Stimulated activated naive CD8-positive, alpha-beta T cell treated with anti-CD3 and anti-CD28 coated beads, Interleukin-15, Interleukin-2, amounts not matched to agents 100 ng/mL and 50 ng/mL, for 24 hours (primary cell): ENCODE measurements around the gene SPOCK3.

Source experiments
- H3K27ac Mint-ChIP-seq: one replicate; pipeline ENCODE4 v1.8.0; 2021; ENCODE audit warnings: mild to moderate bottlenecking, mixed read lengths
- H3K27me3 Mint-ChIP-seq: one replicate; pipeline ENCODE4 v1.8.0; 2021; ENCODE audit warnings: mixed read lengths
- H3K36me3 Mint-ChIP-seq: one replicate; pipeline ENCODE4 v1.8.0; 2021; ENCODE audit warnings: low read depth, mixed read lengths
- H3K4me1 Mint-ChIP-seq: one replicate; pipeline ENCODE4 v1.8.0; 2021; ENCODE audit warnings: low read depth, mixed read lengths
- H3K4me3 Mint-ChIP-seq: one replicate; pipeline ENCODE4 v1.8.0; 2021; ENCODE audit warnings: mild to moderate bottlenecking, mixed read lengths
- H3K9me3 Mint-ChIP-seq: one replicate; pipeline ENCODE4 v1.8.0; 2021; ENCODE audit warnings: mixed read lengths

The SPOCK3 gene

DNA sequence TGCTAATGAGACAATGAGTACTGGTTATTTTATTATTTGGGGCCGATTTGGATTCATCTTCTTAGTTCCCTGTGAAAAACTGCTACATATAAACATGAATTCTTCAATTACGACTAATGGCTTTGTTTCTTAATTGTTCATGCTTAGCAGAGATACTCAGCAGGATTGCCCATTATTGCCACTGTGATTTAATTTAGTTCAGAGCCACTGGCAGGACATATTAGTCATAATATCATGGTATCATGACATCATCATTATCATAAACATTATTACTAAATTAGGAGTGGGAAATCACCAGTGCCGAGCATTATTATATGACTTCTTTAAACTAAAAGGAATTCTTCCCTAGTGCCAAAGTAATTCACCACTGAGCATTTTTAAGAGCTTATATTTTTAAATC lies 201.4 kb downstream of the SPOCK3 start:
- H3K4me1 Mint-ChIP-seq, result no peaks in the 10 kb centered on the region
- H3K27ac Mint-ChIP-seq, result no peak overlapping the region
- no peak overlapping the region for H3K4me3 Mint-ChIP-seq
- no peaks in the 10 kb centered on the region for H3K27me3 Mint-ChIP-seq
- peaks cover 3% of the 10 kb centered on the region for H3K9me3 Mint-ChIP-seq
- H3K36me3 Mint-ChIP-seq, result no peaks in the 10 kb centered on the region

DNA sequence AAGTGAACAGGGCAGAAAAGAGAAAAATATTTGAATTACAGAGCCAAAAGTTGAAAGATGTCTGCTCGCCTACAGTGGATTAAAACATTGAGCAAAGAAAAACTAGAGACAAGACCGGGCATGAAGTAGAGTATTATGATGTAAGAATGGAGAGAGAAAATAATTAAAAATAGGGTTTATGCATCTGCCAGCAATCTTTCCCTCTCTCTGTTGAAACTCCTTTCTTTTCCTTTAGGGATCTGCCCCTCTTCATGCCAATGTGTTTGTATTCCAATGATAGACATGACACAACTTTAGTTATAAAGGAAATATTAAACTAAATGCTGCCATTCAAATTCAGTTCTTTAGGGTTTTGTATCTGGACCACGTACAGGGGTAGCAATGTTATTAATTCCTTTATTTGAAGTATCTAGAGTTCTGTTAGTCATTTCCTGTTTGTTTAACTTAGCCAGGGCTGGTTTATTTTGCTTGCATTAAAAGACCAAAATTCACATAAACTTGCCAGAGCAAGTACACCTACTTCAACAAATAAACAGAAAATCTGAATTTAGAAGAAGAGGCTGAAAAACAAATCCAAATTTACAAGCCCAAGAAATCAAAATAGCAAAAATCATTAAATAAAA lies 202.6 kb downstream of the SPOCK3 start:
- Mint-ChIP-seq H3K27me3 (no peaks in the 10 kb centered on the region), H3K9me3 (no peaks in the 10 kb centered on the region), H3K36me3 (no peaks in the 10 kb centered on the region), H3K27ac (no peak overlapping the region), H3K4me1 (no peaks in the 10 kb centered on the region), H3K4me3 (no peak overlapping the region)

DNA sequence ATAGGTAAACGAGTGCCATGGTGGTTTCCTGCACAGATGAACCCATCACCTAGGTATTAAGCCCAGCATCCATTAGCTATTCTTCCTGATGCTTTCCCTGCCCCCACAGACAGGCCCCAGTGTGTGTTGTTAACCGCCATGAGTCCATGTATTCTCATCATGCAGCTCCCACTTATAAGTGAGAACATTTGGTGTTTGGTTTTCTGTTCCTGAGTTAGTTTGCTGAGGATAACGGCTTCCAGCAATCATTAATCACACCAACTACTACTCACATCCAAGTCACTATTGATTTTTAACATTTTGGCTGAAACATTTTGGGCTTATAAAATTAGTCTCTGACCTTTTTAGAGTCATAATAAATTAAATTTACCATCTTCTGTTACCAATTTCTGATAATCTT lies 205.3 kb downstream of the SPOCK3 start:
- no peak overlapping the region for H3K27ac Mint-ChIP-seq
- no peaks in the 10 kb centered on the region for H3K4me1 Mint-ChIP-seq
- no peaks in the 10 kb centered on the region for H3K27me3 Mint-ChIP-seq
- H3K9me3 Mint-ChIP-seq, result no peaks in the 10 kb centered on the region
- H3K36me3 Mint-ChIP-seq, result no peaks in the 10 kb centered on the region
- H3K4me3 Mint-ChIP-seq, result no peak overlapping the region

DNA sequence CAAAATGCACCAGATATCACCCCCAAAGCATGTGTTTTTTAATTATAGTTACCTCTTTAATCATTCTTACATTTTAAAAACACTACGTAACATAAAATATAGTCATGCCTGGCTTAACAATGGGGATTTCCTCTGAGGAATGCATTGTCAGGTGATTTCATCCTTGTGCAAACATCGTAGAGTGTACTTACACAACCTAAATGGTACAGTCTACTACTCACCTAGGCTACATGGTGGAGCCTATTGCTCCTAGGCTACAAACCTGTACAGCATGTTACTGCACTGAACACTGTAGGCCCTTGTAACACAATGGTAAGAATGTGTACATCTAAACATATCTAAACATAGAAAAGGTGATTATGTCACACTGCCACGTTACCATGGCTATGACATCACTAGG lies 208.6 kb downstream of the SPOCK3 start:
- Mint-ChIP-seq H3K27ac (no peak overlapping the region), H3K9me3 (no peaks in the 10 kb centered on the region), H3K36me3 (no peaks in the 10 kb centered on the region), H3K27me3 (no peaks in the 10 kb centered on the region), H3K4me3 (no peak overlapping the region), H3K4me1 (no peaks in the 10 kb centered on the region)

DNA sequence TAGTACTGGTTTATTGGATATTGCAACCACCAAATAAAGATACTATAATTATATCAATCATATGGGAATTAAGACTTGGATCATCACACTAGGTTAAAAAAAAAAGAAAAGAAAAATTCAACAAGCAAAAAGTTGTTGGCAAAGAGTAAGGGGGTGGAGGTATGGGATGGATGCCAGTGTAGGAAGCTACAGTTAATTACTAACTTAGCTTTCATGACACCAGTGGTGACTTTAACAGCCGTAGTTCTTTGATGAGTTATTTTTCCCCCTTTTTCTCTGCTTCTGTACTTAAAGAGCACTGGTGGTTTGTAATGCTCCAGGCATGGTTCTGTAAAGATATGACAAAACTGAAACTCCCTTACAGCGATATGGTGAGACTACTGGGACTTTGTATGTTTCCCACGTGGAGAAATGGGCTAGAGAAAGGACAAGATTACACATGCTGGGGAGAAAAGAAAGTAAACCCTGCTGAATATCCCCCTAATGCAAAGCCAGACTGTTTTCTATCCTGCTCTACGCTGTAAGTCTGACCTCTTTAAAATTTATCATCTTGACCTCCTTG lies 210.8 kb downstream of the SPOCK3 start:
- Mint-ChIP-seq H3K4me1 (no peaks in the 10 kb centered on the region), H3K27ac (no peak overlapping the region), H3K27me3 (no peaks in the 10 kb centered on the region), H3K36me3 (no peaks in the 10 kb centered on the region), H3K9me3 (no peaks in the 10 kb centered on the region), H3K4me3 (no peak overlapping the region)

DNA sequence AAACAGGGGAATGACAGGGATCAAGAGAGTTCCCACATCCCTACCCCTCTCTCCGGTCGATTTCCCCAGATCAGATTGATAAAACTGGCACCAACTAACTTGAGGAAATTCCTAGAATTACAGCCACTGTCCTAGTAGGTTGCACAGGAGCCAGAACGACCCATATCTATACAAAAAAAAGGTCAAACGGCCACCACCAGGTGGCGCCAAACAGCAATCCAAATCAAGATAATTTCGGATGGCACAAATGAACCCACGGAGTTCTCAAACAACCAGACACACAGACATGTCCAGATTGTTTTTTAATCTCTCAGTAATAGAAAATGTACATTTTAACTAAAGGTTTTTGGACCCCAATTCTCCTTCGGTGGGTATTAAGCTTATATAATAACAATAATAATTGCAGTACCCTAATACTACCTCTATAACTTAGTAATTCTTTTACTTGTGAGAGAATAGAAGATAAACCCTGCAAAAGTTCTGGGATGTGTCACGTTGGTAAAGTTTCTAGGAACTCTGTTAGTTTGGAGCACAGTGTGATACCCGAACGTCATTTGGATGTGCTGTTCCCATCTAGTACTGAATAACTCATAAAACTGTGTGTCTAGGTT lies 212.6 kb downstream of the SPOCK3 start:
- H3K36me3 Mint-ChIP-seq, result no peaks in the 10 kb centered on the region
- H3K9me3 Mint-ChIP-seq, result no peaks in the 10 kb centered on the region
- H3K27ac Mint-ChIP-seq, result no peak overlapping the region
- H3K4me1 Mint-ChIP-seq, result no peaks in the 10 kb centered on the region
- no peaks in the 10 kb centered on the region for H3K27me3 Mint-ChIP-seq
- H3K4me3 Mint-ChIP-seq, result no peak overlapping the region

DNA sequence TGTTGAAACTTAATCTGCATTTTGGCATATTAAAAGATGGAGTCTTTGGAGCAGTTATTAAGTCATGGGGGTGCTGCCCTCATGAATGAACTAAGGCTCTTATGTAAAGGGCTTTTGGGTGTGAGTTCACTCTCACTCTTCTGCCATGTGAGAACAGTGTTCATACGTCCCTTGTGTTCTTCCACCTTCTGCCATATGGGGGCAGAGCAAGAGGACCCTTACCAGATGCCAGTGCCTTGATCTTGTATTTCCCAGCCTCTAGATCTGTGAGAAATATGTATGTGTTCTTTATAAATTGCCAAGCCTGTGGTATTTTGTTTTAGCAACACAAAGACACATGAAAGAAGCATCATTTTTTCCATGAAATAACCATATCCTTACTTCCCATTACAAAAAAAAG lies 213.9 kb downstream of the SPOCK3 start:
- H3K36me3 Mint-ChIP-seq, result no peaks in the 10 kb centered on the region
- H3K4me3 Mint-ChIP-seq, result no peak overlapping the region
- H3K27me3 Mint-ChIP-seq, result no peaks in the 10 kb centered on the region
- no peaks in the 10 kb centered on the region for H3K9me3 Mint-ChIP-seq
- H3K27ac Mint-ChIP-seq, result no peak overlapping the region
- H3K4me1 Mint-ChIP-seq, result no peaks in the 10 kb centered on the region

DNA sequence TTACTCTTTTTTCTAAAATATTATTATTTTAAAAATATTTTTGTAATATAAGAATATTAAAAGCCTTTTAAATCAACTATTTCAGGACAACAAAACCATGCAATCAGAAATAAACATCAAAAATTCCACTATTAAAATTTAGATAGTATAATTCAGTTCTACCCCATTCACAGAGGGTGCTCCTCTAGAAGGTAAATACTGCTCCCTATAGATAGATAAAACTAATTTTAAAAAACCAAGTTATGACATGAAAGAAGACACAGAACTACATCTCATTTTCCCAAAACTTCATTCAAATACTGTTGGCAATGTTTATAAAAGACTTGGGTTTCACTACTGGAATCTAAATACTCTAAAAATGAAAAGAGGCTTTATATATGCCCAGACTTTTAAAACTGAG lies 219.3 kb downstream of the SPOCK3 start:
- no peaks in the 10 kb centered on the region for H3K27me3 Mint-ChIP-seq

DNA sequence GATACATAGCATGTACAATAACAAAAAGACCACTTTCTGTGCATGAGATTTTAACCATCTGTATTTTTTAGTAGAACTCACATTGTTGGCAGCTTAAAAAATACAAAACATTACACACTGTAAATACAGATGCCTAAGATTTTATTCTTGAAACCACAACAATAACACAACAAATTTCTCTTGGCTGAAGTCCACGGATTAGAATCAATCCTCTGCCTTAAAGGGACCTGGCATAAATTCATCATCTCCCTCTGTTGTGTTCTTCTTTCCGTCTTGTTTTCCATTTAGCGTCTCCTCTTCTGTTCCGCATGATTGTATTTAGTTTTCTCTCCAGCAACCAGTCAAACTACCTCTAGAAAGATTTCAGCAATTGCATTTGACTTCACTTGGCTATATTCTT lies 231.0 kb downstream of the SPOCK3 start:
- Mint-ChIP-seq H3K4me3 (no peak overlapping the region), H3K36me3 (no peaks in the 10 kb centered on the region), H3K27ac (no peak overlapping the region), H3K9me3 (no peaks in the 10 kb centered on the region), H3K4me1 (no peaks in the 10 kb centered on the region), H3K27me3 (no peaks in the 10 kb centered on the region)

More for the DNA sequence above, 219.3 kb downstream of the SPOCK3 start:
- Mint-ChIP-seq H3K27ac (no peak overlapping the region), H3K4me3 (no peak overlapping the region), H3K4me1 (no peaks in the 10 kb centered on the region), H3K36me3 (no peaks in the 10 kb centered on the region), H3K9me3 (no peaks in the 10 kb centered on the region)

DNA sequence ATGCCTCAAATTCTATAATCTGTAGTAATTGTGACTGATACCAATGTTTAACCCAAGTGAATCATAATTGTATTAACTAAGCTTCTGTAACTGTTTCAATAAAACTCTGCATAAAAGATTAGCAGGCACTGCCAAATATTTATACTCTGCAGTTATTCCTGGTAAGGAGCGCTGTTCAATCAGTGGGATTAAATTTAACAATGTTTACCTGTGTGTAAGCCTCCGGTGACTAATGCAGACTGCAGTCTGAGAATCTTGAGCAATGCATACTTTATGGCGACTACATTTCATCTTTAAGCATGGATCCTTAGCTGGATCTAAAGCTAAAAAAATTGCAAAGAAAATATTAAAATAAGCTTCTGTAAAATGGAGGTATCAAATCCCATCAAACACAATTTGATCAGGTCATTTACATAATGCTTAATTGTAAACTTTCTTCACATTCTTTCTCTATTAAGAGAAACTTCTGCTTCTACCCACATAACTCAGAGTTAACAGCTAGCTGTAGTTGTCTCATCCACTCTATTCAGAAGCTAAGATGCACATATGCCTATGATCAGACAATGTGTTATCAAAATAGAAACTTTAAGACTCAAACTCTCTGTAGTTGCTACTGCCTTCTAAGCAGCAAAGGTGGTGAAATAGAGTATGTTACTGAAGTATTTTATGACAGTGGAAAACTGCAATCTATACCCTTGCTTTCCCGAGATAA lies 234.0 kb downstream of the SPOCK3 start:
- Mint-ChIP-seq H3K27me3 (no peaks in the 10 kb centered on the region), H3K36me3 (no peaks in the 10 kb centered on the region), H3K9me3 (no peaks in the 10 kb centered on the region), H3K4me1 (no peaks in the 10 kb centered on the region), H3K4me3 (no peak overlapping the region), H3K27ac (no peak overlapping the region)

DNA sequence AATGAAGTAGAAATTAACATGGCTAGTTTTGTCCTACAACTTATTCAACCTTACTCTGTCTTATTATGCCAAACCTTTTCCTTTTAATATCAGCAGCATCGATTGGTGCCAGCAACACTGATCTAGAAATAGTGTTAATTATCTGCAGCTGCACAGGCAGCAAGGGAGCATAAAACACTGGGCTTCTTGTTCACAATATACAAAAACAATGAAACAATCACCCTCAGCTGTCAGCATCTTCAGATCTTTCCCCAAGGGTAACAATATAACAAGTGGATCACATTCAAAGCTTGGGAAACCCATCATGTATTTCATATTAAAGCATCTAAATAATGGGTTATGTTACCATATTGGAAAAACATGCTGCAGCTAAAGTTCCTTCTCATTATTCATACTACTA lies 238.1 kb downstream of the SPOCK3 start:
- H3K36me3 Mint-ChIP-seq, result no peaks in the 10 kb centered on the region
- no peaks in the 10 kb centered on the region for H3K27me3 Mint-ChIP-seq
- H3K4me1 Mint-ChIP-seq, result no peaks in the 10 kb centered on the region
- H3K27ac Mint-ChIP-seq, result no peak overlapping the region
- H3K9me3 Mint-ChIP-seq, result no peaks in the 10 kb centered on the region
- no peak overlapping the region for H3K4me3 Mint-ChIP-seq

DNA sequence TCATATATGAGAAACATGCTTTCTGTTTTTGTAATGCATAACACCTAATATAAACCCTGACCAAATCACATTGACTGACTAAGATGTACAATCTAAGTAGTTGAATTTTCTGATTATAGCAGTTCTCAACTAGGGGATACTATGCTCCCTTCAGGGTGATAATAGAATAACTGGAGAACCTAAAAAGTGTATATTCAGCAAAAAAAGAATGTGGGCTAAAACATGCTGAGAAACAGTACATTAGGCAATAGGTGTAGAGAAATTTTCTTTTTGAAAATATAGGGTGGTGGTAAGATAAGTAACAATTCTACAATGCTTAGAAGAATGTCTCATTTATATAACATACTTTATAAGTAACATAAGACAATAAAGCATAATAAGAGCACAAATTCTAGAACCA lies 239.6 kb downstream of the SPOCK3 start:
- H3K27ac Mint-ChIP-seq, result no peak overlapping the region
- H3K27me3 Mint-ChIP-seq, result no peaks in the 10 kb centered on the region
- no peaks in the 10 kb centered on the region for H3K4me1 Mint-ChIP-seq
- no peaks in the 10 kb centered on the region for H3K36me3 Mint-ChIP-seq
- H3K9me3 Mint-ChIP-seq, result no peaks in the 10 kb centered on the region
- H3K4me3 Mint-ChIP-seq, result no peak overlapping the region

DNA sequence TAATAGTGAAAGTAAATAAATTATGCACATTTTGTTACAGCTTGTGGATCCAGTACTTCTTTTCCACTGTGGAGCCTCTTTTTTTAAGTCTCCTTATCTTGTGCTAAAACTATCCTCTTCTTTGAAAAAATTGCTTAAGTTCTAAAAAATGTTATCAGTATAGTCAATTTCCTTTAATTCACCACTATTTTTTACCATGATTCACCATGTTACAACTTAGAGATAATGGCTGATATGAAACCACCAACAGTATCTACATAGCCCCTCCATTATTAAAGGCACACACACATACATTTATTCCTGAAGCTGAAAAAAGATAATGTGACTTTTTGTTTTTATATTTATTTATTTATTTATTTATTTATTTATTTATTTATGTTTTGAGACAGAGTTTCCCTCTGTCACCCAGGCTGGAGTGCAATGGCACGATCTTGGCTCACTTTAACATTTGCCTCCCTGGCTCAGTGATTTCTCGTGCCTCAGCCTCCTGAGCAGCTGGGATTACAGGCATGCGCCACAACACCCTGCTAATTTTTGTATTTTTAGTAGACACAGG lies 243.2 kb downstream of the SPOCK3 start:
- no peaks in the 10 kb centered on the region for H3K27me3 Mint-ChIP-seq
- no peaks in the 10 kb centered on the region for H3K9me3 Mint-ChIP-seq
- H3K4me3 Mint-ChIP-seq, result no peak overlapping the region

DNA sequence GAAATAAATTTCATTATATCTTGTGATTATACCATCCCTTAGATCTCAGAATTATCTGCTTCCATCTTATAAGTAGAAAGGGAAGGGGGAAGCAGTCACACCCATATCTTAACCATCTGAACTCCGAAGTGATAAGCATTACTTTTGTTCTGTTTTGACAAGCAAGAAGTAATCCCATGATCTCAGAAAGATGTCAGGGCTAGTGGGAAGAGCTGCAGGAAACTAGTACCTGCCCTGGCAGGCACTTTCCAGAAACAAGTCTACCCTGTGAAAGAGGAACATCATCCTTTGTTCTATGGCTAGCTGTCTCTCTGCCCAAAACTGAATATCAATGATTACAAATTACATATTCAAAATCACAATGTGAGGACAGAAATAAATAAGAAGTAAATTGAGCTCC lies 244.4 kb downstream of the SPOCK3 start:
- Mint-ChIP-seq H3K9me3 (no peaks in the 10 kb centered on the region), H3K36me3 (no peaks in the 10 kb centered on the region), H3K27ac (no peak overlapping the region), H3K4me1 (no peaks in the 10 kb centered on the region), H3K27me3 (no peaks in the 10 kb centered on the region), H3K4me3 (no peak overlapping the region)

More for the DNA sequence above, 243.2 kb downstream of the SPOCK3 start:
- no peaks in the 10 kb centered on the region for H3K4me1 Mint-ChIP-seq
- no peaks in the 10 kb centered on the region for H3K36me3 Mint-ChIP-seq
- H3K27ac Mint-ChIP-seq, result no peak overlapping the region

DNA sequence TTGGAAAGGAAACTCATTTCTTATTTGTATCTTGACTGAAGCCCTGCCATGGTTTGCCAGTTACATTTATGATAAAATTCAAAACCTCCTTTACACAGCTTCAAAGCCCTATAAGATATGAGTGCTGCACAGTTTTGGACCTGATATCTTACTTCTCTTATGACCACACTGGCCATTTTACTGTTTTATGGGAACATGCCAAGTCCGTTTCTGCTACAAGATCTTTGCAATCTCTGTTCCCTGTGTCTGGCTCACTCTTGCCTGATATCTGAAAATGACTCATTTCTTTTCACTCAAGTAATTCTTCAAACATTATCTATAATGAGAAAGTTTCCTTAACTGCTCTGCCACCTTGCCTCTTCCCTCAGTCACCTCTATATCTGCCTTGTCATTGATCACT lies 247.3 kb downstream of the SPOCK3 start:
- H3K27me3 Mint-ChIP-seq, result no peaks in the 10 kb centered on the region
- H3K4me1 Mint-ChIP-seq, result no peaks in the 10 kb centered on the region
- H3K9me3 Mint-ChIP-seq, result no peaks in the 10 kb centered on the region
- H3K27ac Mint-ChIP-seq, result no peak overlapping the region
- H3K4me3 Mint-ChIP-seq, result no peak overlapping the region
- H3K36me3 Mint-ChIP-seq, result no peaks in the 10 kb centered on the region
